Astrocyte (in vitro differentiated cells and primary cell): Measurements from ENCODE around the gene GPER1. TPM values are rescaled to one million over a fixed set of nuclear protein-coding genes. Genes with fewer than 3 reads are reported as not detected.
A peak's percentile ranks its signal among the peaks of the same experiment; 100 is the strongest.

ENCODE experiments used
- DNase-seq: peaks from one replicate; pipeline ENCODE4 v3.0.0-alpha.2; 2010; ENCODE audit warnings: low read depth
- FAIRE-seq: peaks from 2 replicates; lab custom pipeline; 2011; peaks lifted over from hg19 to GRCh38; lab: Jason Lieb, UNC
- H2AFZ ChIP-seq: 2 replicates; pipeline ENCODE4 v1.6.0; 2012; ENCODE audit warnings: low read depth, low read length, inconsistent platforms
- H3K27ac ChIP-seq: 2 replicates; pipeline ENCODE4 v1.5.1; 2011; ENCODE audit warnings: low read depth, low read length, inconsistent platforms
- H3K27me3 ChIP-seq: 2 replicates; pipeline ENCODE4 v1.6.0; 2011; ENCODE audit warnings: low read length, inconsistent platforms; ENCODE audit not compliant: insufficient read depth
- H3K36me3 ChIP-seq: 2 replicates; pipeline ENCODE4 v1.5.1; 2011; ENCODE audit warnings: low read length, inconsistent platforms; ENCODE audit not compliant: insufficient read depth
- H3K4me1 ChIP-seq: 2 replicates; pipeline ENCODE4 v1.5.1; 2011; ENCODE audit warnings: low read length, inconsistent platforms; ENCODE audit not compliant: insufficient read depth
- H3K4me2 ChIP-seq: 2 replicates; pipeline ENCODE4 v1.6.0; 2012; ENCODE audit warnings: low read length, inconsistent platforms
- H3K4me3 ChIP-seq: 2 replicates; pipeline ENCODE4 v1.5.1; 2011; ENCODE audit warnings: low read depth, mild to moderate bottlenecking, low read length, inconsistent platforms; ENCODE audit not compliant: insufficient read depth
- H3K79me2 ChIP-seq: 2 replicates; pipeline ENCODE4 v1.6.0; 2012; ENCODE audit warnings: mild to moderate bottlenecking, low read length, inconsistent platforms; ENCODE audit not compliant: insufficient read depth
- H3K9ac ChIP-seq: 2 replicates; pipeline ENCODE4 v1.6.0; 2012; ENCODE audit warnings: mild to moderate bottlenecking, low read length, inconsistent platforms
- H3K9me3 ChIP-seq: 2 replicates; pipeline ENCODE4 v1.5.1; 2012; ENCODE audit warnings: low read depth, mild to moderate bottlenecking, low read length, inconsistent platforms; ENCODE audit not compliant: insufficient read depth
- H4K20me1 ChIP-seq: 2 replicates; pipeline ENCODE4 v1.6.0; 2012; ENCODE audit warnings: low read length, inconsistent platforms; ENCODE audit not compliant: insufficient read depth
- H3K27ac Mint-ChIP-seq: one replicate; pipeline ENCODE4 v1.8.0; 2021; ENCODE audit warnings: mild to moderate bottlenecking, mixed read lengths; ENCODE audit not compliant: unreplicated experiment
- H3K27me3 Mint-ChIP-seq: one replicate; pipeline ENCODE4 v1.8.0; 2021; ENCODE audit warnings: low read depth, mixed read lengths; ENCODE audit not compliant: unreplicated experiment
- H3K36me3 Mint-ChIP-seq: one replicate; pipeline ENCODE4 v1.8.0; 2021; ENCODE audit warnings: low read depth, mixed read lengths; ENCODE audit not compliant: unreplicated experiment
- H3K4me1 Mint-ChIP-seq: one replicate; pipeline ENCODE4 v1.8.0; 2021; ENCODE audit warnings: low read depth, mixed read lengths; ENCODE audit not compliant: unreplicated experiment
- H3K4me3 Mint-ChIP-seq: one replicate; pipeline ENCODE4 v1.8.0; 2021; ENCODE audit warnings: mild to moderate bottlenecking, moderate library complexity, mixed read lengths; ENCODE audit not compliant: unreplicated experiment
- H3K9me3 Mint-ChIP-seq: one replicate; pipeline ENCODE4 v1.8.0; 2021; ENCODE audit warnings: mild to moderate bottlenecking, mixed read lengths; ENCODE audit not compliant: unreplicated experiment
- EZH2 ChIP-seq: IDR thresholded peaks from 2 replicates; pipeline ENCODE4 v1.6.1; 2012; ENCODE audit warnings: mild to moderate bottlenecking, low read length, inconsistent platforms; ENCODE audit not compliant: insufficient read depth
- total RNA-seq: library from RNA; stranded (reverse); gene quantifications from 2 replicates; pipeline ENCODE4 v1.2.1, GENCODE V29; 2021
- TF ChIP-seq, protein P1 (sequence below): IDR thresholded peaks from 2 replicates; pipeline ENCODE4 v1.5.1; 2011; ENCODE audit warnings: low read depth, mild to moderate bottlenecking, inconsistent platforms, low read length, moderate library complexity; ENCODE audit not compliant: insufficient read depth

The GPER1 gene
- total RNA-seq, 1 donor from 2014 or later: 17.4 TPM

DNA sequence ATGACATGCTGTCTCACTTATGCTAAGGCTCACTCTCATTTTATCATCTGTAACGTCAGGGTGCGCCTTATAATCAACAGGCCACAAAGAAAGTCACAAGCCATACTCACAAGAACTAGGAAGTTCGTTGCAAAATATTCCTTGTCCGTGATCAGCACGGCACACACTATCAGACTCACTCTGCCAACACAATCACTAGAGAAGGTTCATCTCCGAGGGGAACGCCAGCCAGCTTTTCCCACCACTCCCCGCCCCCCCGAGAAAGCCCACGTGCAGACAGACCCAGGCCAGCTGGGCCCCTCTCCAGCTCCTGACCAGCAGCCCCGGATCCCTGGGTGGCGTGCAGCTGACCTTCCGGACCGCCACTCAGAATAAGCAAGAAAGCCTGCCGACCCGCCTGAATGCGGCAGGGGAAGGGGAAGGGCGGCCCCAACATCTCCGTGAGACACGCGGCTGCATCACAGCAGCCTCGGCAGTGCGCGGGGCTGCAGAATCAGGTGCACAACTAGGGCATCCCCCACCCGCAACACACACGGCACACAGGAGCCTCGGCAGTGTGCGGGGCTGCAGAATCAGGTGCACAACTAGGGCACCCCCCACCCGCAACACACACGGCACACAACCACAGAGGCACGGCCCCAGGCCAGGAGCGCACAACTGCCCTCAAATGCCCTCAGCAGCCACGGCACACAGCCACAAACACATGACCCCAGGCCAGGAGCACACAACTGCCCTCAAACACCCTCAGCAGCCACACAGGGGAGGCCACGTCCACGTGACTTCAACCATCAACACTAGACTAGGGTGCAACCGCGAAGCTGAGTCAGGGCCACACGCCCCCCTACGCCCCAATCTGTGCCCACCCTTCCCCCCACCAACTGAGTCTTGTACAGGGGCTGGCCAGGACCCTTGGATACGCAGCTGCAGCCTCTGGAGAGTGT lies 46.1 kb upstream of the GPER1 start:
- no peaks in the 10 kb centered on the region for H3K36me3 ChIP-seq
- peaks cover 12% of the 10 kb centered on the region for H3K4me1 Mint-ChIP-seq
- TF ChIP-seq, protein P1, sequence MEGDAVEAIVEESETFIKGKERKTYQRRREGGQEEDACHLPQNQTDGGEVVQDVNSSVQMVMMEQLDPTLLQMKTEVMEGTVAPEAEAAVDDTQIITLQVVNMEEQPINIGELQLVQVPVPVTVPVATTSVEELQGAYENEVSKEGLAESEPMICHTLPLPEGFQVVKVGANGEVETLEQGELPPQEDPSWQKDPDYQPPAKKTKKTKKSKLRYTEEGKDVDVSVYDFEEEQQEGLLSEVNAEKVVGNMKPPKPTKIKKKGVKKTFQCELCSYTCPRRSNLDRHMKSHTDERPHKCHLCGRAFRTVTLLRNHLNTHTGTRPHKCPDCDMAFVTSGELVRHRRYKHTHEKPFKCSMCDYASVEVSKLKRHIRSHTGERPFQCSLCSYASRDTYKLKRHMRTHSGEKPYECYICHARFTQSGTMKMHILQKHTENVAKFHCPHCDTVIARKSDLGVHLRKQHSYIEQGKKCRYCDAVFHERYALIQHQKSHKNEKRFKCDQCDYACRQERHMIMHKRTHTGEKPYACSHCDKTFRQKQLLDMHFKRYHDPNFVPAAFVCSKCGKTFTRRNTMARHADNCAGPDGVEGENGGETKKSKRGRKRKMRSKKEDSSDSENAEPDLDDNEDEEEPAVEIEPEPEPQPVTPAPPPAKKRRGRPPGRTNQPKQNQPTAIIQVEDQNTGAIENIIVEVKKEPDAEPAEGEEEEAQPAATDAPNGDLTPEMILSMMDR: no peak
- TF ChIP-seq EZH2: peak; percentile 8
- H4K20me1 ChIP-seq: peaks cover 56% of the 10 kb centered on the region
- H3K27ac ChIP-seq: no peak overlapping the region
- no peak overlapping the region for H3K4me3 ChIP-seq
- H3K27me3 Mint-ChIP-seq: no peaks in the 10 kb centered on the region
- H3K9me3 Mint-ChIP-seq: peaks cover 5% of the 10 kb centered on the region
- peak overlapping the region; percentile 47 for H3K27ac Mint-ChIP-seq
- H3K36me3 Mint-ChIP-seq: peaks cover 4% of the 10 kb centered on the region
- H3K9ac ChIP-seq: no peak overlapping the region
- peak overlapping the region; percentile 78 for H3K4me2 ChIP-seq
- no peaks in the 10 kb centered on the region for H3K9me3 ChIP-seq
- no peak for DNase-seq
- H3K4me1 ChIP-seq: peaks cover 19% of the 10 kb centered on the region
- H3K27me3 ChIP-seq: no peaks in the 10 kb centered on the region
- H2AFZ ChIP-seq: no peak overlapping the region
- FAIRE-seq: no peak
- H3K79me2 ChIP-seq: peaks cover 10% of the 10 kb centered on the region
- no peak overlapping the region for H3K4me3 Mint-ChIP-seq

DNA sequence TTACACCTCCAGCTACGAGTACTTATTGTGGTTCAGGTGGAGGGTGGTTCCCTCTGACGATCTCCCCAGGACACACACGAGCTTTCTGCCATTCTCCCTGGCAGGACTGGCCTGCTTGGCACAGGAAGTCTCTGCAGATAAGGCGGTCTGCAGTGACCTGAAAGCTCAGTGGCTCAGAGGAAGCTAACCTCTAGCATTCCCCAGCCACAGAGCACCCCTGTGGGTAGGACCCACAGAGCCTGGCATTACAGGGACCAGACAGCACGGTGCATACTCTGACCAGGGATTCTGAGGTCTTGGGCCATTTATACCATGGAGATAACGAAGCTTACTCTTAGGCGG lies 45.5 kb upstream of the GPER1 start:
- Histone ChIP-seq H3K4me1 (peaks cover 19% of the 10 kb centered on the region), H3K36me3 (no peaks in the 10 kb centered on the region), H3K27me3 (no peaks in the 10 kb centered on the region), H3K9ac (no peak overlapping the region), H3K79me2 (peaks cover 10% of the 10 kb centered on the region), H3K27ac (no peak overlapping the region), H3K4me2 (no peak overlapping the region), H3K4me3 (no peak overlapping the region), H2AFZ (no peak overlapping the region), H3K9me3 (no peaks in the 10 kb centered on the region), H4K20me1 (peaks cover 62% of the 10 kb centered on the region)
- H3K4me1 Mint-ChIP-seq: peaks cover 12% of the 10 kb centered on the region
- DNase-seq (no peak), FAIRE-seq (no peak)
- TF ChIP-seq EZH2: no peak
- TF ChIP-seq, protein P1: no peak
- no peak overlapping the region for H3K27ac Mint-ChIP-seq
- H3K36me3 Mint-ChIP-seq: peaks cover 4% of the 10 kb centered on the region
- H3K9me3 Mint-ChIP-seq: peaks cover 5% of the 10 kb centered on the region
- H3K27me3 Mint-ChIP-seq: no peaks in the 10 kb centered on the region
- H3K4me3 Mint-ChIP-seq: no peak overlapping the region
